ENCODE data around the gene TRIM26. TPM values are rescaled to one million over a fixed set of nuclear protein-coding genes. Genes with fewer than 3 reads are reported as not detected.
A peak's percentile ranks its signal among the peaks of the same experiment; 100 is the strongest.

TRIM26 gene
- total and polyA plus RNA-seq, 2 of the 13 experiments (the other 11 are each of a cell fraction or from before 2014, with no cell fraction given), result 27.1 to 38.7 TPM

DNA sequence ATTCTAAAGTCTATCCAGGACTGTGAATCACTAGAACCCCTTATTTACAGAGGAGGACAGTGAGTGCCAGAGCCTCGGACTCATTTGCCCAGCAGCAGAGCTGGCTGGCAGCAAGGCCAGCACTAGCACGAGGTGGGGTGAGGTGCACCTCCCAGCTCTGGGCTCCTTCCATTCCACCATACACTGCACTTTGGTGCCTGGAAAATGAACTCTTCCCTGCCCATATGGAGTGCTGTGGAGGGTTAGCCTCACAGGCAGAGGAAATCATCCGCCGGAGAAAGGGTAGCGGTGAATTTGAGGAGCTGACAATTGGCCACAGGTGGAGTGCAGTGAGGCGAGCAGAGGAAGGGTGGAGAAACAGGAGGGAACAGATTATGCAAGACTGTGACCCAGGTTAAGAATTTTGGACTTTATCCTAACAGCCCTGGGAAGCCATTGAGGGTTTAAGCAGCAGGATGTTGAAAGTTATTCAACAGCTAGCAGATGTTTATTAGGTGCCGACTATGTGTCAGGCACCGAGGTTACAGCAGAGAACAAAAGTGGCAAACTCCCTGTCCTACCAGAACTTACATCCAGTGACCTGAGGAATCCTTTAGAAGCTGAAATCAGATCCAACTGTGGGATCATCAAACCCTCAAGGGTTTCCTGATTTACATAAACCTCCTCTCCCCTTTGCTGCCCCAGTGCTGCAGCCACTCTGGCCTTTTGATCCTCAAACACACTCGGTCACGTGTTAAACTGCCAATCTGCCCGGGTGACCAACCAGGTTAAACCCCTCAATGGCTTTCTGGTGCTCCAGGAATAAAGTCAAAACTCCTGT lies 6.2 kb downstream of the TRIM26 start (continued):
- TF ChIP-seq FIP1L1 (IDR thresholded peaks at IDR 0.05; ENCODE audit: borderline replicate concordance, insufficient read depth, low read depth, low read length), result no peak
- TF ChIP-seq, protein P1, sequence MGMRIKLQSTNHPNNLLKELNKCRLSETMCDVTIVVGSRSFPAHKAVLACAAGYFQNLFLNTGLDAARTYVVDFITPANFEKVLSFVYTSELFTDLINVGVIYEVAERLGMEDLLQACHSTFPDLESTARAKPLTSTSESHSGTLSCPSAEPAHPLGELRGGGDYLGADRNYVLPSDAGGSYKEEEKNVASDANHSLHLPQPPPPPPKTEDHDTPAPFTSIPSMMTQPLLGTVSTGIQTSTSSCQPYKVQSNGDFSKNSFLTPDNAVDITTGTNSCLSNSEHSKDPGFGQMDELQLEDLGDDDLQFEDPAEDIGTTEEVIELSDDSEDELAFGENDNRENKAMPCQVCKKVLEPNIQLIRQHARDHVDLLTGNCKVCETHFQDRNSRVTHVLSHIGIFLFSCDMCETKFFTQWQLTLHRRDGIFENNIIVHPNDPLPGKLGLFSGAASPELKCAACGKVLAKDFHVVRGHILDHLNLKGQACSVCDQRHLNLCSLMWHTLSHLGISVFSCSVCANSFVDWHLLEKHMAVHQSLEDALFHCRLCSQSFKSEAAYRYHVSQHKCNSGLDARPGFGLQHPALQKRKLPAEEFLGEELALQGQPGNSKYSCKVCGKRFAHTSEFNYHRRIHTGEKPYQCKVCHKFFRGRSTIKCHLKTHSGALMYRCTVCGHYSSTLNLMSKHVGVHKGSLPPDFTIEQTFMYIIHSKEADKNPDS (CRISPR knock-in tag; IDR thresholded peaks at IDR 0.05), result no peak
- 0 out of 2 replicates have a peak, but pooled peaks have one; percentile 3 for TF ChIP-seq ZNF121 (CRISPR knock-in tag; IDR thresholded peaks at IDR 0.05)
- TF ChIP-seq, protein P2, sequence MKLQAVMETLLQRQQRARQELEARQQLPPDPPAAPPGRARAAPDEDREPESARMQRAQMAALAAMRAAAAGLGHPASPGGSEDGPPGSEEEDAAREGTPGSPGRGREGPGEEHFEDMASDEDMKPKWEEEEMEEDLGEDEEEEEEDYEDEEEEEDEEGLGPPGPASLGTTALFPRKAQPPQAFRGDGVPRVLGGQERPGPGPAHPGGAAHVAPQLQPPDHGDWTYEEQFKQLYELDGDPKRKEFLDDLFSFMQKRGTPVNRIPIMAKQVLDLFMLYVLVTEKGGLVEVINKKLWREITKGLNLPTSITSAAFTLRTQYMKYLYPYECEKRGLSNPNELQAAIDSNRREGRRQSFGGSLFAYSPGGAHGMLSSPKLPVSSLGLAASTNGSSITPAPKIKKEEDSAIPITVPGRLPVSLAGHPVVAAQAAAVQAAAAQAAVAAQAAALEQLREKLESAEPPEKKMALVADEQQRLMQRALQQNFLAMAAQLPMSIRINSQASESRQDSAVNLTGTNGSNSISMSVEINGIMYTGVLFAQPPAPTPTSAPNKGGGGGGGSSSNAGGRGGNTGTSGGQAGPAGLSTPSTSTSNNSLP (IDR thresholded peaks at IDR 0.05; ENCODE audit: low read depth, low read length), result peak; percentile 55; the same call in 1 of the 2 replicates
- TF ChIP-seq NFE2 (CRISPR knock-in tag; IDR thresholded peaks at IDR 0.05), result no peak
- no peak for TF ChIP-seq ZSCAN12 (CRISPR knock-in tag; IDR thresholded peaks at IDR 0.05)
- no peak for TF ChIP-seq ZNF33A (CRISPR knock-in tag; IDR thresholded peaks at IDR 0.05; ENCODE audit: borderline replicate concordance)
- no peak for TF ChIP-seq TBP (CRISPR knock-in tag; IDR thresholded peaks at IDR 0.05)
- TF ChIP-seq, protein P3, sequence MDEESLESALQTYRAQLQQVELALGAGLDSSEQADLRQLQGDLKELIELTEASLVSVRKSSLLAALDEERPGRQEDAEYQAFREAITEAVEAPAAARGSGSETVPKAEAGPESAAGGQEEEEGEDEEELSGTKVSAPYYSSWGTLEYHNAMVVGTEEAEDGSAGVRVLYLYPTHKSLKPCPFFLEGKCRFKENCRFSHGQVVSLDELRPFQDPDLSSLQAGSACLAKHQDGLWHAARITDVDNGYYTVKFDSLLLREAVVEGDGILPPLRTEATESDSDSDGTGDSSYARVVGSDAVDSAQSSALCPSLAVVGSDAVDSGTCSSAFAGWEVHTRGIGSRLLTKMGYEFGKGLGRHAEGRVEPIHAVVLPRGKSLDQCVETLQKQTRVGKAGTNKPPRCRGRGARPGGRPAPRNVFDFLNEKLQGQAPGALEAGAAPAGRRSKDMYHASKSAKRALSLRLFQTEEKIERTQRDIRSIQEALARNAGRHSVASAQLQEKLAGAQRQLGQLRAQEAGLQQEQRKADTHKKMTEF (CRISPR knock-in tag; IDR thresholded peaks at IDR 0.05), result peak; percentile 90
- TF ChIP-seq, protein P4, sequence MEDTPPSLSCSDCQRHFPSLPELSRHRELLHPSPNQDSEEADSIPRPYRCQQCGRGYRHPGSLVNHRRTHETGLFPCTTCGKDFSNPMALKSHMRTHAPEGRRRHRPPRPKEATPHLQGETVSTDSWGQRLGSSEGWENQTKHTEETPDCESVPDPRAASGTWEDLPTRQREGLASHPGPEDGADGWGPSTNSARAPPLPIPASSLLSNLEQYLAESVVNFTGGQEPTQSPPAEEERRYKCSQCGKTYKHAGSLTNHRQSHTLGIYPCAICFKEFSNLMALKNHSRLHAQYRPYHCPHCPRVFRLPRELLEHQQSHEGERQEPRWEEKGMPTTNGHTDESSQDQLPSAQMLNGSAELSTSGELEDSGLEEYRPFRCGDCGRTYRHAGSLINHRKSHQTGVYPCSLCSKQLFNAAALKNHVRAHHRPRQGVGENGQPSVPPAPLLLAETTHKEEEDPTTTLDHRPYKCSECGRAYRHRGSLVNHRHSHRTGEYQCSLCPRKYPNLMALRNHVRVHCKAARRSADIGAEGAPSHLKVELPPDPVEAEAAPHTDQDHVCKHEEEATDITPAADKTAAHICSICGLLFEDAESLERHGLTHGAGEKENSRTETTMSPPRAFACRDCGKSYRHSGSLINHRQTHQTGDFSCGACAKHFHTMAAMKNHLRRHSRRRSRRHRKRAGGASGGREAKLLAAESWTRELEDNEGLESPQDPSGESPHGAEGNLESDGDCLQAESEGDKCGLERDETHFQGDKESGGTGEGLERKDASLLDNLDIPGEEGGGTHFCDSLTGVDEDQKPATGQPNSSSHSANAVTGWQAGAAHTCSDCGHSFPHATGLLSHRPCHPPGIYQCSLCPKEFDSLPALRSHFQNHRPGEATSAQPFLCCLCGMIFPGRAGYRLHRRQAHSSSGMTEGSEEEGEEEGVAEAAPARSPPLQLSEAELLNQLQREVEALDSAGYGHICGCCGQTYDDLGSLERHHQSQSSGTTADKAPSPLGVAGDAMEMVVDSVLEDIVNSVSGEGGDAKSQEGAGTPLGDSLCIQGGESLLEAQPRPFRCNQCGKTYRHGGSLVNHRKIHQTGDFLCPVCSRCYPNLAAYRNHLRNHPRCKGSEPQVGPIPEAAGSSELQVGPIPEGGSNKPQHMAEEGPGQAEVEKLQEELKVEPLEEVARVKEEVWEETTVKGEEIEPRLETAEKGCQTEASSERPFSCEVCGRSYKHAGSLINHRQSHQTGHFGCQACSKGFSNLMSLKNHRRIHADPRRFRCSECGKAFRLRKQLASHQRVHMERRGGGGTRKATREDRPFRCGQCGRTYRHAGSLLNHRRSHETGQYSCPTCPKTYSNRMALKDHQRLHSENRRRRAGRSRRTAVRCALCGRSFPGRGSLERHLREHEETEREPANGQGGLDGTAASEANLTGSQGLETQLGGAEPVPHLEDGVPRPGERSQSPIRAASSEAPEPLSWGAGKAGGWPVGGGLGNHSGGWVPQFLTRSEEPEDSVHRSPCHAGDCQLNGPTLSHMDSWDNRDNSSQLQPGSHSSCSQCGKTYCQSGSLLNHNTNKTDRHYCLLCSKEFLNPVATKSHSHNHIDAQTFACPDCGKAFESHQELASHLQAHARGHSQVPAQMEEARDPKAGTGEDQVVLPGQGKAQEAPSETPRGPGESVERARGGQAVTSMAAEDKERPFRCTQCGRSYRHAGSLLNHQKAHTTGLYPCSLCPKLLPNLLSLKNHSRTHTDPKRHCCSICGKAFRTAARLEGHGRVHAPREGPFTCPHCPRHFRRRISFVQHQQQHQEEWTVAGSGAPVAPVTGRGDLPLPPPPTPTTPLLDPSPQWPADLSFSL (CRISPR knock-in tag; IDR thresholded peaks at IDR 0.05), result peak; percentile 63
- TF ChIP-seq REPIN1 (CRISPR knock-in tag; IDR thresholded peaks at IDR 0.05; ENCODE audit: borderline replicate concordance, low read depth), result peak; percentile 81
- no peak for TF ChIP-seq HDAC6 (IDR thresholded peaks at IDR 0.05; ENCODE audit: low read depth, low read length)
- TF ChIP-seq, protein P5, sequence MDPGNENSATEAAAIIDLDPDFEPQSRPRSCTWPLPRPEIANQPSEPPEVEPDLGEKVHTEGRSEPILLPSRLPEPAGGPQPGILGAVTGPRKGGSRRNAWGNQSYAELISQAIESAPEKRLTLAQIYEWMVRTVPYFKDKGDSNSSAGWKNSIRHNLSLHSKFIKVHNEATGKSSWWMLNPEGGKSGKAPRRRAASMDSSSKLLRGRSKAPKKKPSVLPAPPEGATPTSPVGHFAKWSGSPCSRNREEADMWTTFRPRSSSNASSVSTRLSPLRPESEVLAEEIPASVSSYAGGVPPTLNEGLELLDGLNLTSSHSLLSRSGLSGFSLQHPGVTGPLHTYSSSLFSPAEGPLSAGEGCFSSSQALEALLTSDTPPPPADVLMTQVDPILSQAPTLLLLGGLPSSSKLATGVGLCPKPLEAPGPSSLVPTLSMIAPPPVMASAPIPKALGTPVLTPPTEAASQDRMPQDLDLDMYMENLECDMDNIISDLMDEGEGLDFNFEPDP (CRISPR knock-in tag; conservative IDR thresholded peaks at IDR 0.05), result no peak
- TF ChIP-seq FOXP1 (IDR thresholded peaks at IDR 0.05), result no peak
- peak; percentile 71; the same call in 1 of the 2 replicates for TF ChIP-seq FOXP1 (CRISPR knock-in tag; IDR thresholded peaks at IDR 0.05)
- peak; percentile 88 for TF ChIP-seq KAT8 (CRISPR knock-in tag; IDR thresholded peaks at IDR 0.05)
